Right lobe of liver (tissue), 4 donors: ENCODE data around the gene TCP1.

Experiments
- POLR2A ChIP-seq: fragments of 450-650 bp; IDR thresholded peaks from one replicate; pipeline ENCODE4 v1.6.1; 2017; ENCODE audit warnings: antibody characterized with exemption, mild to moderate bottlenecking
- TF ChIP-seq, protein P1 (sequence below), 4 donors: fragments of 200-600 bp in 3 of 4; fragments of 450-650 bp in 1 of 4; IDR thresholded peaks; one replicate each; pipeline versions ENCODE4 v1.5.1 to v1.8.0; 2016 to 2022; ENCODE audit warnings: antibody characterized with exemption in 4 of 4, mild to moderate bottlenecking in 2 of 4
- donor health status: DM: no; HTN: no; CAD: no.
- donor health status: DM: no; HTN: no; CAD: no.
- donor health status: DM: no; HTN: yes; CAD: no.

DNA sequence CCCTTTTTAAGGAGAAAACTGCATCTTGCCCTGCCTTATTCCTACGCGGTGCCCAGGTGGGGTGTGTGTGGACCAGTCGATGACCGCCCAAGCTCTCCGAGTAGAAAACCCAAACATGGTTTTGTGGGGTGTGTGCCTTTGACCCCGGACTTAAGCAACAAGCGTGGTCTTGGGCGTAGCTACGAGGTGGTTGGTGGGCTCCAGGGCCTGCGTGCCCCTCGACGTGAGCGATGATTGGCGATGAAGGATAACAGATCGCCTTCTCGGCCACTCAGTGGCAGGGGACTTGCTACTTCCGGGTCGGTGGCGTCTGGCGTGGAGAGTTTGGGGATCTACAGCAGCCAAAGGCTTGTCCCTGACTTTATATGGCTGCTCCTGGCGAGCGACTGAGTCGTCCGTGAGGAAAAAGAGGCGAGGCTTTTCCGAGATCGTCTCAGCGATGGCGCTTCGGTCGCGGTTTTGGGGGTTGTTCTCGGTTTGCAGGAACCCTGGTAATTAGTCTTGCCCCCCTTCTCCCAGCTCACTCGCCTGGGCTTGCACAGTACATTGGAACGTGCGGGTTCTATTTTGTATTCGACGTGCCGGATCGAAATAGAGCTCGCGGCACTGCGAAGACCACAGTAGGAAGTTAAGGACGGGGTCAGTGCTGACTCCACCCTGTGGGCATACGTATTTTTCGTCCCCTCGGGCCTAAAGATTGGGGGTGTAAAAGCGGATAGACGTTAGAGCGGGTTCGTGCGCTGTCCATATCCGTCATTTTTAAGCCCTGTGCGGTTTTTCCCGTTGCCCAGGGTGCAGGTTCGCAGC lies 950 bp upstream of the TCP1 start, which contains the start of gene MRPL18:
- TF ChIP-seq, protein P1, sequence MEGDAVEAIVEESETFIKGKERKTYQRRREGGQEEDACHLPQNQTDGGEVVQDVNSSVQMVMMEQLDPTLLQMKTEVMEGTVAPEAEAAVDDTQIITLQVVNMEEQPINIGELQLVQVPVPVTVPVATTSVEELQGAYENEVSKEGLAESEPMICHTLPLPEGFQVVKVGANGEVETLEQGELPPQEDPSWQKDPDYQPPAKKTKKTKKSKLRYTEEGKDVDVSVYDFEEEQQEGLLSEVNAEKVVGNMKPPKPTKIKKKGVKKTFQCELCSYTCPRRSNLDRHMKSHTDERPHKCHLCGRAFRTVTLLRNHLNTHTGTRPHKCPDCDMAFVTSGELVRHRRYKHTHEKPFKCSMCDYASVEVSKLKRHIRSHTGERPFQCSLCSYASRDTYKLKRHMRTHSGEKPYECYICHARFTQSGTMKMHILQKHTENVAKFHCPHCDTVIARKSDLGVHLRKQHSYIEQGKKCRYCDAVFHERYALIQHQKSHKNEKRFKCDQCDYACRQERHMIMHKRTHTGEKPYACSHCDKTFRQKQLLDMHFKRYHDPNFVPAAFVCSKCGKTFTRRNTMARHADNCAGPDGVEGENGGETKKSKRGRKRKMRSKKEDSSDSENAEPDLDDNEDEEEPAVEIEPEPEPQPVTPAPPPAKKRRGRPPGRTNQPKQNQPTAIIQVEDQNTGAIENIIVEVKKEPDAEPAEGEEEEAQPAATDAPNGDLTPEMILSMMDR (IDR thresholded peaks at IDR 0.05), result no peak
- peak; percentile 82 for TF ChIP-seq POLR2A
